Peyer's patch (tissue), 4 donors: ENCODE measurements around the gene FLOT1. TPM values are rescaled to one million over a fixed set of nuclear protein-coding genes. Genes with fewer than 3 reads are reported as not detected.
"Not testable (repeated sequence)": the region's sequence is repeated elsewhere in the genome, so short reads cannot be mapped to it uniquely, and the experiment has no call there.

Experiments used
- DNase-seq, 3 donors: peaks; one replicate each; pipeline ENCODE4 v3.0.0-alpha.2; 2017 to 2019
- H3K27ac ChIP-seq, 4 donors: fragments of 200-600 bp; sonication (generic); one replicate each; pipeline ENCODE4 v1.5.1; 2016 to 2019
- H3K27me3 ChIP-seq, 2 donors: fragments of 200-600 bp; sonication (generic); one replicate each; pipeline ENCODE4 v1.5.1; 2019
- H3K36me3 ChIP-seq, 3 donors: fragments of 200-600 bp; sonication (generic); one replicate each; pipeline ENCODE4 v1.5.1; 2016 to 2019
- H3K4me1 ChIP-seq, 4 donors: fragments of 200-600 bp; sonication (generic); one replicate each; pipeline ENCODE4 v1.5.1; 2016 to 2019
- H3K4me3 ChIP-seq, 4 donors: fragments of 200-600 bp; sonication (generic); 1 replicate in 3 of 4; 2 replicates in 1 of 4; pipeline ENCODE4 v1.5.1; 2016 to 2019; ENCODE audit warnings: mild to moderate bottlenecking in 1 of 4
- H3K9me3 ChIP-seq, 4 donors: fragments of 200-600 bp; sonication (generic); one replicate each; pipeline ENCODE4 v1.5.1; 2016 to 2019; ENCODE audit warnings: mild to moderate bottlenecking in 1 of 4
- POLR2A ChIP-seq, 2 donors: fragments of 450-650 bp; IDR thresholded peaks; one replicate each; pipeline ENCODE4 v1.5.1; 2017; ENCODE audit warnings: antibody characterized with exemption in 2 of 2, mild to moderate bottlenecking in 2 of 2, moderate library complexity in 2 of 2
- total RNA-seq, 4 donors: library from RNA; depleted of rRNA; stranded (reverse); fragments of >200 nt; gene quantifications; one replicate each; pipeline ENCODE4 v1.1.0, GENCODE V29; 2016
- TF ChIP-seq, protein P1 (sequence below), 6 experiments: fragments of 450-650 bp in 4 of 6; fragments of 200-600 bp in 2 of 6; sonication (generic) in 1 of 6; IDR thresholded peaks; one replicate each; pipeline ENCODE4 v1.5.1; 2017 to 2019; ENCODE audit warnings: antibody characterized with exemption in 6 of 6, mild to moderate bottlenecking in 3 of 6, moderate library complexity in 1 of 6

Gene FLOT1
- total RNA-seq, 4 donors from 2014 or later: 74.1 to 151 (median 100) TPM

DNA sequence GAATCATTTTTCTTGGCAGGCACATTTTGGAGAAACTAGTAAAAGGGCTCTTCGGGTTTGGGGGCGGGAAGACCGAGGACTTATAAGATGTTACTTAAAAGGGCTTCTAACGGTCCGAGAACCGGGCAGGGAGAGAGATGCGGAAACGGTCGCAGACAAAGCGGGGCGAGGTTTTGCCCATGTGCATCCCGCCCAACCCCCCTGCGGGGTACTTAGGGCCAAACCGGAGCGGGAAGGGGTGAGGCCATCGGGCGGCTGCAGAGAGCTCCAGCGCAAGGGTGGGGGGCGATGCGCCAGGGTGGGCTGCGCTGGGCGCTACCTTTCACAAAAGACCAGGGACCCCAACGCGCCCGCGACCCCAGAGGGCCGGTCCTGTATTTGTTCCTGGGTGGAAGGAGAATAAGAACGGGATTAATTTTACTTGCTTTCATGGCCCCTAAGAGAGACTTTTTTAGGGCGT, 21.7 kb downstream of the FLOT1 start:
- Histone ChIP-seq H3K36me3 (peaks cover 0 to 31% (median 0%) of the 10 kb centered on the region in 3 donors), H3K4me1 (peaks cover 0 to 46% (median 7%) of the 10 kb centered on the region in 4 donors), H3K27ac (peak overlapping the region; percentile 90 to 95 (median 92)), H3K9me3 (no peaks in the 10 kb centered on the region), H3K27me3 (no peaks in the 10 kb centered on the region), H3K4me3 (peak overlapping the region; percentile 69 to 71 (median 70))
- TF ChIP-seq, protein P1, sequence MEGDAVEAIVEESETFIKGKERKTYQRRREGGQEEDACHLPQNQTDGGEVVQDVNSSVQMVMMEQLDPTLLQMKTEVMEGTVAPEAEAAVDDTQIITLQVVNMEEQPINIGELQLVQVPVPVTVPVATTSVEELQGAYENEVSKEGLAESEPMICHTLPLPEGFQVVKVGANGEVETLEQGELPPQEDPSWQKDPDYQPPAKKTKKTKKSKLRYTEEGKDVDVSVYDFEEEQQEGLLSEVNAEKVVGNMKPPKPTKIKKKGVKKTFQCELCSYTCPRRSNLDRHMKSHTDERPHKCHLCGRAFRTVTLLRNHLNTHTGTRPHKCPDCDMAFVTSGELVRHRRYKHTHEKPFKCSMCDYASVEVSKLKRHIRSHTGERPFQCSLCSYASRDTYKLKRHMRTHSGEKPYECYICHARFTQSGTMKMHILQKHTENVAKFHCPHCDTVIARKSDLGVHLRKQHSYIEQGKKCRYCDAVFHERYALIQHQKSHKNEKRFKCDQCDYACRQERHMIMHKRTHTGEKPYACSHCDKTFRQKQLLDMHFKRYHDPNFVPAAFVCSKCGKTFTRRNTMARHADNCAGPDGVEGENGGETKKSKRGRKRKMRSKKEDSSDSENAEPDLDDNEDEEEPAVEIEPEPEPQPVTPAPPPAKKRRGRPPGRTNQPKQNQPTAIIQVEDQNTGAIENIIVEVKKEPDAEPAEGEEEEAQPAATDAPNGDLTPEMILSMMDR (IDR thresholded peaks at IDR 0.05): no peak
- TF ChIP-seq POLR2A (IDR thresholded peaks at IDR 0.05): no peak
- DNase-seq: peak; percentile 79 to 90 (median 85)

DNA sequence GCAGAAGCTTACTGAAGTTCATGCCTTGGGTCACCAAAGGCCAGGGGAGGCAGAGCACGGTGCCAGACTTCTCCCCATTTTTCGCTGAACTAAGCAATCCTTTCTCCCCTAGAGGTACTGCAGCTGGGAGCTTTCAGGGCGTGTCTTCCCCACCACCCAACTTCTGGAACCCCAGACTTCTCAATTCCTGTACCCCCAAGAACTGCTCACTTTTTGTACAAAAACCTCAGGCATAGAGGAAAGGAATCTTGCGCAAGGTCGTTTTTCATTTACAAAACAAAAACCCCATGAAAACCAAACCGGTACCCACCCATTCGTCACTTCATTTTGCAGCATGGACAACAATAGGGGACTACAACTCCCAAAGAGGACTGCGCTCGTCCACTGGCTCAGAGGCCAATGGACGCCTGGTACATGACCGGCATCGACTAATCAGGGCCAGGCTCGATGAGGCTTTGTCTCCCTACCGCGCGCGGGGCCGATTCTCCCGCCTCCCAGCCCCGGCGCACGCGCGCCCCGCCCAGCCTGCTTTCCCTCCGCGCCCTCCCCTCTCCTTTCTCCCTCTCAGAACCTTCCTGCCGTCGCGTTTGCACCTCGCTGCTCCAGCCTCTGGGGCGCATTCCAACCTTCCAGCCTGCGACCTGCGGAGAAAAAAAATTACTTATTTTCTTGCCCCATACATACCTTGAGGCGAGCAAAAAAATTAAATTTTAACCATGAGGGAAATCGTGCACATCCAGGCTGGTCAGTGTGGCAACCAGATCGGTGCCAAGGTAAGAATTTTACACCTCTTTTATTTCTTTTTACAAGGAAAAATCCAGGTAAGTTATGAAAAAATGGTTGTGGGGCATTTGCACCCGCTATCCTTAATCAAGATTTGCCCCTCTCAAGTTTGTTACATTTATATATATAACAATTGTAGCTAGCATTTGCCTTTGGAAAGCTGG, 22.4 kb downstream of the FLOT1 start, which contains the start of gene TUBB:
TSS of gene TUBB (plus strand) at position 562 of the 947 bp plus-strand sequence. CDS start at position 717, 155 bp downstream.
- TF ChIP-seq, protein P1 (IDR thresholded peaks at IDR 0.05): peak in 3 of 6 experiments; percentile 26 to 40 (median 30)
- TF ChIP-seq POLR2A (IDR thresholded peaks at IDR 0.05): peak; percentile 92 to 95
- Histone ChIP-seq H3K27me3 (no peaks in the 10 kb centered on the region), H3K4me1 (peaks cover 0 to 46% (median 7%) of the 10 kb centered on the region in 4 donors), H3K36me3 (peaks cover 0 to 24% (median 0%) of the 10 kb centered on the region in 3 donors), H3K9me3 (no peaks in the 10 kb centered on the region), H3K27ac (peak within 1 kb of the TSS; percentile 90 to 95 (median 92)), H3K4me3 (peak within 1 kb of the TSS; percentile 69 to 71 (median 70))
- DNase-seq: peak; percentile 95 to 99 (median 97)

DNA sequence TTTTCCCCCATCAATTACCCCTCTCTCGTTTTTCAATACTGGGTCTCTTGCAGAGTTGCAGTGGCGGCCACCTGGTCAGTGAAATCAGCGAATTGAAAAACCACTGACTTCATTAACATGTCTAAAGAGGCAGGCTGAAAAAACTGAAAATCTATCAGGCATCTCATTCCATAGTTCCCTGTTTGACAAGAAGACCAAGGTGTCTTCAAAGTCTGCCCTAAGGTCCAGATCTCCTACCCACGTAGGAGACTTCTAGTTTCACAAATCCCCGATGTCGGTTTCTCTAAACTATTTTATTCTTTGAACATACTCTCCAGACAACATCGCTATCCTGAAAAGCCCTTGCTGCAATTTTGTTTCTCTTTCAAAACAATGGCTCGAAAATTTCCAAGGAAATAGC, 23.1 kb downstream of the FLOT1 start:
- no peaks in the 10 kb centered on the region for H3K27me3 ChIP-seq
- no peaks in the 10 kb centered on the region for H3K9me3 ChIP-seq
- peak overlapping the region; percentile 90 to 95 (median 92) for H3K27ac ChIP-seq
- H3K4me1 ChIP-seq: peaks cover 0 to 46% (median 7%) of the 10 kb centered on the region in 4 donors
- peaks cover 0 to 18% (median 0%) of the 10 kb centered on the region in 3 donors for H3K36me3 ChIP-seq
- TF ChIP-seq POLR2A (IDR thresholded peaks at IDR 0.05): no peak
- TF ChIP-seq, protein P1 (IDR thresholded peaks at IDR 0.05): no peak
- H3K4me3 ChIP-seq: peak overlapping the region; percentile 69 to 71 (median 70)
- DNase-seq: no peak

DNA sequence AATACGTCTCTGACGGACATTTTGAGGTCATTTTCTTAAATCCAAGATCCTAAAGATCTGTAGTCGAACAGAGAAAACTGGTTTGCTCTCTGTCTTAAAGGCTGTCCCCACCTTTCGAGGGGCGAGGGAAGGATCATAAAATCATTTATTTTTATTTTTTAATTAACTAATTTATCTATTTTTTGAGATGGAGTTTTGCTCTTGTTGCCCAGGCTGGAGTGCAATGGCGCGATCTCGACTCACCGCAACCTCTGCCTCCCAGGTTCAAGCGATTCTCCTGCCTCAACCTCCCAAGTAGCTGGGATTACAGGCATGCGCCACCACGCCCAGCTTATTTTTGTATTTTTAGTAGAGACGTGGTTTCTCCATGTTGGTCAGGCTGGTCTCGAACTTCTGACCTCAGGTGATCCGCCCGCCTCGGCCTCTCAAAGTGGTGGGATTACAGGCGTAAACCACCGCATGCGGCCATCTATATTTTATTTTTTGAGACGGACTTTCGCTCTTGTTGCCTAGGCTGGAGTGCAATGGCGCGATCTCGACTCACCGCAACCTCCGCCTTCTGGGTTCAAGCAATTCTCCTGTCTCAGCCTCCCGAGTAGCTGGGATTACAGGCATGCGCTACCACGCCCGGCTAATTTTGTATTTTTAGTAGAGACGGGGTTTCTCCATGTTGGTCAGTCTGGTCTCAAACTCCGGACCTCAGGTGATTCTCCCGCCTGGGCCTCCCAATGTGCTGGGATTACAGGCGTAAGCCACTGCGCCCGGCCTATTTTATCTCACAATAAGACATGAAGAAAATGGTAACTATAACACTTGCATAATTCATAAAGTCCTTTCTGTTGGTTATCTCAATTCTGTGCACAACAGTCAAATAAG, 24.4 kb downstream of the FLOT1 start:
- peak overlapping the region; percentile 26 to 63 (median 54) for H3K4me3 ChIP-seq
- H3K9me3 ChIP-seq, H3K27me3 ChIP-seq: not testable (repeated sequence)
- H3K36me3 ChIP-seq: peaks cover 0 to 18% (median 0%) of the 10 kb centered on the region in 3 donors
- DNase-seq: peak in 1 of 3 donors; percentile 50
- peak overlapping the region; percentile 74 to 92 (median 90) for H3K27ac ChIP-seq
- peak in 1 of 2 donors; percentile 4 for TF ChIP-seq POLR2A (IDR thresholded peaks at IDR 0.05)
- H3K4me1 ChIP-seq: peaks cover 0 to 34% (median 7%) of the 10 kb centered on the region in 4 donors

DNA sequence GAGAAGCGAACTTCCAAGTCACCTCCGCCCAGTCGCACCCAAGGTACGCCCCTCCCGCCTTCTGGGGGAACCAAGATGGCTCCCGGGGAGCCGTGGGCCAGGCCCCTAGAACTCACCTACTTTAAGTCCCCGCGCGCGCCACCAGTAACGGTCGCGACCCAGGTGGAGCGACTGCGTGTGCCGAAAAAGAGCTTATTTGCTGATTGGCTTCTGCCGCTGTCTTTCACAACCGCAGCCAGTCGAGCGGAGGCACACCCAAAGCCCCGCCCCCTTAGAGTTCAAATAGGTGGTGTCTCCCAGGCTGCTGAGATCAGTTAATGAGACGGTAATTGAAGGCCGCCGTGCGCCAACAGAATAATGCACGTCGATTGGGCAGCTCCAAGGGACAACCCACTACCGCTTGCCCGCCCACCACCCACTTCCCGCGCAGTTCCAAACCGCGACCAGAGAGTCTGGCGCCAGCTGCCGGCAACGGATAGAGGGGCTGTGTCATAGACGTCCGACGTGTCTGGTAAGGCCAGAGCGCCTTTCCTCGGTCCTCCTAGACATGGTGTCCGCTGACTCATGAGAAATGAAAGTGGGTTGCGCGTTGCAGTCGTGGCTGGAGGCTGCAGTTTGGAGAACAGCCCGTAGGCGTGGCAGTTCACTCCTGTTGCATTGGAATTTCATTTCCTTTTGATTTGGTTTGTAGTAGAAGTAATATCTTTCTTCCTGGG, 25.2 kb downstream of the FLOT1 start, which contains the start of gene MDC1:
TSS of gene MDC1 (minus strand) at position 153 of the 716 bp plus-strand sequence. CDS start 2,106 bp downstream, outside the sequence.
- Histone ChIP-seq H3K4me1 (peaks cover 0 to 26% (median 6%) of the 10 kb centered on the region in 4 donors), H3K36me3 (peaks cover 0 to 21% (median 0%) of the 10 kb centered on the region in 3 donors), H3K27ac (peak within 1 kb of the TSS; percentile 91 to 96 (median 93)), H3K27me3 (no peaks in the 10 kb centered on the region), H3K9me3 (no peaks in the 10 kb centered on the region), H3K4me3 (peak within 1 kb of the TSS; percentile 51 to 84 (median 68))
- DNase-seq: peak; percentile 99 to 100 (median 99)
- peak; percentile 91 to 95 for TF ChIP-seq POLR2A (IDR thresholded peaks at IDR 0.05)
- TF ChIP-seq, protein P1 (IDR thresholded peaks at IDR 0.05): peak in 5 of 6 experiments; percentile 18 to 62 (median 59)
